HG03196 (cell line): ENCODE data around the gene PGAP1.
"Not testable (repeated sequence)": the region's sequence is repeated elsewhere in the genome, so short reads cannot be mapped to it uniquely, and the experiment has no call there.

Source experiments
- ATAC-seq: cut with Tn5 transposase; IDR thresholded peaks from one replicate; pipeline ENCODE4 v1.9.1; 2021; ENCODE audit not compliant: unreplicated experiment

The PGAP1 gene

DNA sequence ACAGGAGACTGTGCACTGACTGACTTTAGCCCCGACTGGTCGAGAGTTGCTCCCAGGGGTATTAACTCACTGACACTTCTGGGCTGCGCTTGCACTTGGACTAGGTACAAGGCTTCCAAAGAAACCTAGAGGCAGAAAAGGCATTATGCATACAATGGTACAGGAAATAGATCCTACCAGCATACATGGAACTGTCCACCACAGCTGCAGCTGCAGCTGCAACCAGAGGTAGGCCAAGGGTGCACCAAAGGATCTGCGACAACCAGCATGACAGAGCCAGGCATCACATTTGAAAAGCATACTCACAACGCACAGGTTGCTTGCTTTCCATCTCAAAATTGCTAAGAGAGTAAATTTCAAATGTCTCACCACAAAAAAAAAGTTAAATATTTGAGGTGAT is 22.6 kb upstream of the PGAP1 start:
- no peak for ATAC-seq

GRCh38 chr2:196944570-196944969 is 18.1 kb upstream of the PGAP1 start:
- peak; percentile 82 for ATAC-seq

- ATAC-seq = no peak
These were observed 15.0 kb upstream of the PGAP1 start for GRCh38 chr2:196941398-196942078.

DNA sequence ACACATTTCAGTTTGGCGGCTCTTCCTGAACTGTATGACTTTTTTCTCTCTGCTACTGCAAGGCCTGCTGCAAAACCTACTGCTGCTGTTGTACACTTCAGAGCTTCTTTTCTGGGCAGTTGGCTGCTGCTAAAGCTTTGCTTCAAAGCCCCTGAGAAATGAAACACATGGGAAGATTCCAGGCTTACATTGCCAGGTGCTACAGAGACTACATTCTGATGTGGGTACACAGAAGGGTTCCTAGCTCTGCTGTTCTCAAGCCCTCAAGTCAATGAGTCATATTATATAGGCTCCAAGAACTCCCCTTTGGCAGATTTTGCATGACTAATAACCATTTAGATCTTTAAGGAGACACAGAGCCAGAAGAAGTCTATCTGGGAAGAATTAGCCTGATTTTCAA is 12.9 kb upstream of the PGAP1 start:
- ATAC-seq = no peak

DNA sequence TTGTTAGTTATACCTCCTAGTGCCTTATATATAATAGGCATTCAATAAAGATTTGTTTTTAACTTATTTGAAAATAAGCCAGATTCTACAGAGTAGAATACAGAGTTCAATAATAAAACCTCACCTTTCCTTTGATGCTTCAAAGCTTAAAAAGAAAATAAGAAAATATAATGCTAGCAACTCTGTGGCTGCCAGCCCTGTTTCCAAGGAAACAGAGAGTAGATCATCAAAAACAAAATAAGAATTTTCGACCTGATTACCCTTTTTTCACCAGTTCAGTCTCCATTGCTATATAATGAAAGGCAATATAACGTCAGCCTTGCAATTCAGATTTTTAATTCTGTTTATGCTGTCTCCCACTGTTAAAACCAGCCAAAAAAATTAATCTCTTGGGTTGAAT is 8.9 kb upstream of the PGAP1 start:
- no peak for ATAC-seq

- ATAC-seq = no peak
These were observed 8.2 kb upstream of the PGAP1 start for GRCh38 chr2:196934672-196935071.

DNA sequence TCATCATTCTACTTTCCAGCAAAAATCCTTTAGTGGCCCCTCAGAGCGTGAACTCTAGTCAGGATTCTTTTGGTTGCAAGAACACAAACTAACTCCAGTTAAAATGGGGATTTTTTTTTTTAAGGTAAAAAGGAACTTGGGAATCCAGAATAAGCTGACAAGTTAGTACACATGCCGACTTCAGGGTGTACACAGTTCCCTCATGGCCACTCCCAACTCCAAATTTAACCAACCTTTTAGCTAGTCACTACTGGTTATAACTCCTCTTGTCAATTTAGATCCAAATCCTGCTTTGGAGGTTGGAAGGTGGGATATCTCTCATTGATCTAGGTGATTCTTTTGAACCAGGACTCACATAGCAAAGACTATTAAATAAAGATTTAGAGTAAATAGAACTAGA is 5.0 kb upstream of the PGAP1 start:
- no peak for ATAC-seq

DNA sequence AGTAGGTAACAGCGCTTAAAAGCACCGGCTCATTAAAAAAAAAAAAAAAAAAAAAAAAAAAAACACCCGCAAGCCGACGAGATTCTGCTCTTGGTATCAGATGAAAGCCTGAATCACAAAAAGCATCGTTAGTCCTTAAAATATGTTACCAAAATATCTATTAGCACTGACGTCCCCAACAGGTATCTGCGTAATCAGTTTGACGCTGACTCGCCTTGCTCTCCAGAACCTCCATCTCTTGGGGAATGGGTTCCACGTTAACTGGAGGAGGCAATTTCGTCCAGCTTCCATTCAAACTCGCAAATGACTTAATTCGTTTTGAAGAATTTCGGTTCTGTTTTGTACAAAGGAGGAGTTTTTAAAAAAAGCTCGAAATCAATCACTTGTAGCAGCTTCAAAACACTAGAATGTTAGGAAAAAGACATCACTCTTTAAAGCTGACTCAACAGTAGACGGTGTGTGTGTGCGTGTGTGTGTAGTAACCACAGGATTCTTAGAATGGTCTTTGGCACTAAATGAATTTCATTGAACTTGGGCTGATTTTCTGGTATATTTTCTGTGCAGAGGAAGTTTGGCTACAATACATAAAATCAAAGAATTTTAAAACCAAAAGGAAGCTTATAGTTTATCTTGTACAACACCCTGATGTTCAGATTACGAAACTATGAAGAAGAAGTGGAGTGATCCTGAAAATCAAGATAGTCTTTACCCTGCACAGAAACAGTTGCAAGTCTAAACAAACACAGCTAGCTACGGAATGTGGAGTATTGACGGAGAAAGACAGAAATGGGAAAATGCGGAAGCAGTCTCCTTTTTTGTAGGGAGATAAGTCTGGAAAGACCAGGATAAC is 1.1 kb upstream of the PGAP1 start:
- peak; percentile 7 for ATAC-seq

DNA sequence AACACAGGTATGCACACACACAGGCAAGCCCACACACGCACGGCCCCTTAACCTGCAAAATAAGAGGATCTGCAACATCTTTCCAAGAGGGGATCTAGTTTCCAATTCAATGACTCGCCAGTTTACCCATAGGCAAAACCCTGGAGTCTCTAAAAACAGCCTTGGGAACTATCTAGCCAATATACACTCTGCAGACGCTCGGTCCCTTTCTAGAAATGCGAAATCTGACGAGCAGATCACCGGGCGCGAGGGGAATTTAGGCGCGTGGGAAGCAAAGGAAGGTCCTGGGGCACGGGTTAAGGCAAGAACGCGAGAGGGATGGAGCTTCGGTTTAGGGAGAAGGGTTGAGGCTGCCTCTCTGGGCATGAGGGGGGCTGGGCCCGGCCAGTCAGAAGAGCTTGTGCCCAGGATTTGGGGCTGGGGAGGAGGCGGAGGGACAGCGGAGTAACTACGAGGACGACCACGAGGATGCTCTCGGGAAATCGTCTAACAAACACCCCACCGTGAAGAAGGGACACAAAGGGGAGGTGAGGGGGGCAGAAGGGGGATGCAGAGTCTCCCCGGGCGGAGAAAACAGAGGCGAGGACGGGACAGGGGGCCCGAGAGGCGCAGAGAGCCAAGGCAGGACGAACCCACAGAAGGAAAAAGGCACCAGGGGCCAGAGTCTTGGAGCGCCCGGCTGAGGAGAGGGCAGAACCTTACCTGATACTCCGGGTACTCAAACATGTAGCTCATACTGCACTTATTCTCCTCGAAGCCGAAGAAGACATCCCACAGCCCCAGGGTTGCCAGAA is 542 bp downstream of the PGAP1 start:
- peak; percentile 26 for ATAC-seq

- no peak for ATAC-seq
These were observed 1.3 kb downstream of the PGAP1 start for GRCh38 chr2:196925051-196925767.

- ATAC-seq = no peak
These were observed 2.5 kb downstream of the PGAP1 start for GRCh38 chr2:196924051-196924450.

DNA sequence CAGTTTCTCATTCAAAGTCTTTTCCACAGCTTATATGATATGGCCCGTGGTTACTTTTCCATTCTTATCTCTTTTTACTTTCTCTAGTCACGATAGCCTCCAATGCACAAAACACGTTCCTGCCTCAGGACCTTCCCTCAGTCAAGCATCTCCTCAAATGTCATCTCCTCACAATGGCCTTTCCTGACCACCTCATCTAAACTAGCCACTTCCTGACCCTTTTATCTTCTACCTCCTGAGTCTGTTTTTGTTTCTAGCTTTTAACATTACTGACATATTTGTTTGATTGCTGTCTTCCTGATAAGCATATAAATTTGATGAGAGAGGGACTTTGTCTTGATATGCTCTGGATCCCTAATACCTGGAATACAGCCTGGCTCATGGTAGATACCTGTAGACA is 7.6 kb downstream of the PGAP1 start:
- ATAC-seq = no peak

- no peak for ATAC-seq
These were observed 8.7 kb downstream of the PGAP1 start for GRCh38 chr2:196917802-196918201.

DNA sequence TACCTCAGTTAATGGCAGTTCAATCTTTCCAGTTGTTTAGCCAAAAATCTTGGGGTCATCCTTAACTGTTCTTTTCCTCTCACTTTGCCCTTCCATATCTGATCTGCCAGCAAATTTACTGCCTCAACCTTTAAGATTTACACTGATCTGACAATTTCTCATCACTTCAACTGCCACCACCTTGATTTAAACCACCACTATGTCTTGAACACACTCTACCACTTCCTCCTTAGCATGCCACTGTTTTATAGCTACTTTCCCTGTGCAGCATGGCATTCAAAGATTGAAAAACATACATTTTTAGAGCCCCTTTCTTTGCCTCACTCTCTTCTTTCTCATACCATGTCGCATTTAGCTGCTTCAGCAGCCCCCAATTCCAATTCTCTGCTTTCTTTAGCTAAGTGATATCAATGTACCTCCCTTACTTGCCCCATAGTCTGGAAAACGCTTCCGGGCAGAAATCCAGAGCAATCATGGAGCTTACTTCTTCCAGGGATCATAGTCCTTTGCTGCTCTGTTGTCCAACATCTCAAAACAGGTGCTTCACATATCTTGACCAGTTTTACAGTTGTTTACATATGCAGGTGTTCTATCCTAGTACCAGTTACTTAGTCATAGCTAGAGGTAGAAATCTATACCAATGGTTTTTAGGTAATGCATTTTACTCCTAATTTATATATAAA is 10.9 kb downstream of the PGAP1 start:
- ATAC-seq = peak; percentile 39

DNA sequence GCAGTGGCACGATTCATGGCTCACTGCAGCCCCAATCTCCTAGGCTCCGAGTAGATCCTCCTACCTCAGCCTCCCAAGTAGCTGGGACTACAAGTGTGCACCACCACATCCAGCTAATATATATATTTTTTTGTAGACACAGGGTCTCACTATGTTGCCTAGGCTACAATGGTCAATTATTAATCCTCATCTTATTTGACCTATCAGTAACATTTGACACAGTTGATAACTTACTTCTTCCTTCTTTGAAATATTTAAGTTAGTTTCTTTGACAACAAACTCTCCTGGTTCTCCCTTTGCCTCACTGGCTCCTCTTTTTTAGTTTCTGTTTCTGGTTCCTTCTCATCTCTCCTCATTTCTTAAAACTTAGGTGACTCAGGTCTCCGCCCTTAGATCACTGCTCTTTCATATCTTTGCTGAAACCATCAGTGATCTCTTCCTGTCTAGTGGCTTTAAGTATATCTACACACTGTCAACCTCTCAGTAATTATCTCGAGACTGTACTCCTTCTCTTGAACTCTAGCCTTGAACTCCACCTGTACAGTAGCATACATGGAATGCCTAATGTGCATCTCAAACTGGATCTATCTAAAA is 11.5 kb downstream of the PGAP1 start:
- ATAC-seq = peak; percentile 84

- ATAC-seq = no peak
These were observed 12.8 kb downstream of the PGAP1 start for GRCh38 chr2:196913691-196914090.

DNA sequence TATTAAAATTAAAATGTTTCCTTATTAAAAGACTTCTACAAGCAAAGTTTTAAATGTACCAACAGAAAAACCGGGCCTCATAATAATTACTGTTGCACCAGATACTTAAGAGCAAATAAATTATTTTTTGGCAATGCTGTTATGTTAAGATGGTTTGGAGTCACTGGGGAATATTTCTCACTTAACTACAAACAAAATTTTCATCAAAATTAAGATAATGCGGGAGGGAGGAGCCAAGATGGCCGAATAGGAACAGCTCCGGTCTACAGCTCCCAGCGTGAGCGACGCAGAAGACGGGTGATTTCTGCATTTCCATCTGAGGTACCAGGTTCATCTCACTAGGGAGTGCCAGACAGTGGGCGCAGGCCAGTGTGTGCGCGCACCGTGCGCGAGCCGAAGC is 21.1 kb downstream of the PGAP1 start:
- ATAC-seq = not testable (repeated sequence)

DNA sequence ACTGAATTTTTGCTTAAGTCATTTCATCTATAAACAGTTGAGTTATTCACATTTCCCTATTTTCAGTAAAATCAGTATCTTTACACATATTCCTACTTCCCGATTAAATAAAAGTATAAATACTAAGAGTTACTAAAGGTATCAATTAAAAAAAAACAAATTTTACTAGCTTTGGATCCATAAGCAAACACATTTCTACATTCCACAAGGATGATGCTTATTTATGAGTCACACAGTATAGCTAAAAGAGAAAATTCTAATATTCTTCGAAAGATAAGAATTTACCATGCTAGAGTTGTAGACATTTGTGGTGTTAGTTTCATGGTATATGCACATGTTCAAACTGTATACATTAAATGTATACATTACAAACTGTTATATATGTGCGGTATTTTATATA is 23.7 kb downstream of the PGAP1 start:
- no peak for ATAC-seq

DNA sequence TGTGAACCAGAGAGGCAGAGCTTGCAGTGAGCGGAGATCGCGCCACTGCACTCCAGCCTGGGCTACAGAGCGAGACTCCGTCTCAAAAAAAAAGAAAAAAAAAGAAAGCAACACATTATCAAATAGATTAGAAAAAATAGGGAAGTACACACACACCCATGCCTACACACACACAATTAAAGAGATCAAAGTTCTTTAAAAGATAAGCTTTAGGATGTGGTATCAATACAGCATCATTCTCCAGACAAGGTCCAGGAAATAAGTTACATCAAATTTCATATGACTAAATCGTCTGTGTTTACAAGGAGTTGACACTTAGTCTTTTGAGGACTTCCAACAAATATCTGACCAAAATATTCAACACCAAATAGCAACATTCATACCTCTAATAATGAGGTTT is 25.7 kb downstream of the PGAP1 start:
- ATAC-seq = no peak

DNA sequence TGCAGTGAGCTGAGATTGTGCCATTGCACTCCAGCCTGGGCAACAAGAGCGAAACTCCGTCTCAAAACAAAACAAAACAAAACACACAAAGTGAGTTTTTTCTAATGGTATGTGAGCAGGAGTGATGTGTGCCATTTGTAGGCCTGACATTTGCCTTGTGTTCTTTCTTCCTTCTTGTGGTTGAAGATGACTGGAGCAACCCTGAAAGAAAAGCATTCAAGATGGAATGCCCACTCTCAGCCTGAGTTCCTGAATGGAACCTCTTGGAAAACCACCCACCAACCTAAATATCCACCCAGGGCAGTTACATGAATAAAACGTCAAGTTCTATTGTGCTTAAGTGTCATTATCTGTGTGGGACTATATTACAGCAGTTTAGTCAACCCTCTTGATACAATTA is 26.5 kb downstream of the PGAP1 start:
- ATAC-seq = no peak
